ENCODE results near the gene HSF2. TPM values are rescaled to one million over a fixed set of nuclear protein-coding genes. Genes with fewer than 3 reads are reported as not detected.
A peak's percentile ranks its signal among the peaks of the same experiment; 100 is the strongest.

HSF2 gene
- total and polyA plus RNA-seq, 2 donors (not counting 1 experiment from before 2014, with no cell fraction given) = 10.6 to 10.8 TPM

DNA sequence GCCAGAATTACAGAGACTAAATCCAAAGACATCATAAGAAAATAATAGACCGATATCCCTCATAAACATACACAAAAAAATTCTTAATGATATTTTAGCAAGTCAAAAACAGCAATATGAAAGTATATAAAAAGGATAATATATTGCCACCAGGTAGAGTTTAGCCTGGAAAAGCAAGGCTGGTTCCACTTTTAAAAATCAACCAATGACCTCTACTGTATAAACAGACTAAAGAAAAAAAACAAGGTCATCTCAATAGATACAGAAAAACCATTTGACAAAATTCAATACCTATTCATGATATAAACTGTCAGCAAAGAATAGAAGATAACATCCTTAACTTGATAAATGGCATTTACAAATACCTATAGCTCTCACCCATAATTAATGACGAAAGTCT lies 62.4 kb downstream of the HSF2 start:
- Histone ChIP-seq H3K4me1 (ENCODE audit: control insufficient read depth in 2 of 2, insufficient read depth in 2 of 2, low read length in 2 of 2) (peaks cover 7 to 38% of the 10 kb centered on the region in 2 donors), H4K20me1 (ENCODE audit: control insufficient read depth, insufficient read depth, low read length, poor library complexity, severe bottlenecking) (peaks cover 97% of the 10 kb centered on the region), H3K27ac (ENCODE audit: low read length in 2 of 2) (no peak overlapping the region), H3K9ac (ENCODE audit: low read length) (no peak overlapping the region), H3K9me3 (ENCODE audit: control extremely low read depth in 1 of 3, control insufficient read depth in 2 of 3, insufficient read depth in 1 of 3, low read length in 2 of 3) (no peaks in the 10 kb centered on the region), H3K4me2 (replicated peaks; ENCODE audit: low read depth, low read length, poor library complexity, severe bottlenecking) (no peak overlapping the region), H3K79me2 (ENCODE audit: control insufficient read depth, insufficient read depth, low read length) (peaks cover 95% of the 10 kb centered on the region), H3K4me3 (ENCODE audit: control extremely low read depth in 1 of 5, extremely low read depth in 1 of 5, insufficient read depth in 1 of 5, low read depth in 2 of 5, low read length in 4 of 5) (no peak overlapping the region), H3K36me3 (replicated peaks in 1 of 2; ENCODE audit: control extremely low read depth in 1 of 2, control insufficient read depth in 1 of 2, extremely low read depth in 1 of 2, insufficient read depth in 2 of 2, low read length in 1 of 2) (peaks cover 6 to 37% of the 10 kb centered on the region in 2 experiments), H2AFZ (ENCODE audit: insufficient read depth, low read depth, low read length, poor library complexity, severe bottlenecking) (no peak overlapping the region), H3K27me3 (replicated peaks in 1 of 4; ENCODE audit: control extremely low read depth in 1 of 4, control insufficient read depth in 3 of 4, insufficient read depth in 4 of 4, low read length in 3 of 4) (no peaks in the 10 kb centered on the region)
- H3K4me1 Mint-ChIP-seq = peaks cover 71% of the 10 kb centered on the region
- WGBS (ENCODE audit: insufficient coverage) = no CpG with 5 or more reads among the region's 2 CpGs
- DNase-seq (no peak), ATAC-seq (ENCODE audit: low read depth) (no peak)
- intact Hi-C loops (cut with micrococcal nuclease) = loop anchor here (5.0 kb wide), 1 partner anchor 40 kb away; no protein-coding TSS in a partner anchor
- H3K9me3 Mint-ChIP-seq (ENCODE audit: insufficient read depth) = no peaks in the 10 kb centered on the region
- POLR2A ChIA-PET = no interaction called here
- no peak overlapping the region for H3K27ac Mint-ChIP-seq
- CTCF ChIA-PET = no interaction called here
- TF ChIP-seq EZH2 (IDR thresholded peaks at IDR 0.05; ENCODE audit: borderline replicate concordance, insufficient read depth, low read depth, low read length, poor library complexity, severe bottlenecking) = no peak
- TF ChIP-seq, protein P1, sequence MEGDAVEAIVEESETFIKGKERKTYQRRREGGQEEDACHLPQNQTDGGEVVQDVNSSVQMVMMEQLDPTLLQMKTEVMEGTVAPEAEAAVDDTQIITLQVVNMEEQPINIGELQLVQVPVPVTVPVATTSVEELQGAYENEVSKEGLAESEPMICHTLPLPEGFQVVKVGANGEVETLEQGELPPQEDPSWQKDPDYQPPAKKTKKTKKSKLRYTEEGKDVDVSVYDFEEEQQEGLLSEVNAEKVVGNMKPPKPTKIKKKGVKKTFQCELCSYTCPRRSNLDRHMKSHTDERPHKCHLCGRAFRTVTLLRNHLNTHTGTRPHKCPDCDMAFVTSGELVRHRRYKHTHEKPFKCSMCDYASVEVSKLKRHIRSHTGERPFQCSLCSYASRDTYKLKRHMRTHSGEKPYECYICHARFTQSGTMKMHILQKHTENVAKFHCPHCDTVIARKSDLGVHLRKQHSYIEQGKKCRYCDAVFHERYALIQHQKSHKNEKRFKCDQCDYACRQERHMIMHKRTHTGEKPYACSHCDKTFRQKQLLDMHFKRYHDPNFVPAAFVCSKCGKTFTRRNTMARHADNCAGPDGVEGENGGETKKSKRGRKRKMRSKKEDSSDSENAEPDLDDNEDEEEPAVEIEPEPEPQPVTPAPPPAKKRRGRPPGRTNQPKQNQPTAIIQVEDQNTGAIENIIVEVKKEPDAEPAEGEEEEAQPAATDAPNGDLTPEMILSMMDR (IDR thresholded peaks at IDR 0.05) = no peak
- no peaks in the 10 kb centered on the region for H3K27me3 Mint-ChIP-seq
- peak overlapping the region; percentile 21 for H3K4me3 Mint-ChIP-seq

Measured in B cell (primary cell).